ENCODE data around the gene MMP28.

Gene MMP28

GRCh38 chr17:35769895-35770486 is 25.4 kb downstream of the MMP28 start:
- TF ChIP-seq CTCF (IDR thresholded peaks at IDR 0.05; ENCODE audit: low read depth, low read length, missing control alignments) = peak; percentile 32
- no peak overlapping the region for H3K4me3 ChIP-seq (replicated peaks; ENCODE audit: low read depth, low read length)
- no peak for DNase-seq (ENCODE audit: extremely low read depth, low read depth)

GRCh38 chr17:35768797-35769196 is 26.6 kb downstream of the MMP28 start:
- TF ChIP-seq CTCF (IDR thresholded peaks at IDR 0.05; ENCODE audit: low read depth, low read length, missing control alignments) = no peak
- no peak for DNase-seq (ENCODE audit: extremely low read depth, low read depth)
- H3K4me3 ChIP-seq (replicated peaks; ENCODE audit: low read depth, low read length) = no peak overlapping the region

GRCh38 chr17:35766903-35767510 is 28.4 kb downstream of the MMP28 start:
- DNase-seq (ENCODE audit: extremely low read depth, low read depth) = no peak
- no peak overlapping the region for H3K4me3 ChIP-seq (replicated peaks; ENCODE audit: low read depth, low read length)

GRCh38 chr17:35766489-35766877 is 29.0 kb downstream of the MMP28 start:
- H3K4me3 ChIP-seq (replicated peaks; ENCODE audit: low read depth, low read length) = no peak overlapping the region
- TF ChIP-seq CTCF (IDR thresholded peaks at IDR 0.05; ENCODE audit: low read depth, low read length, missing control alignments) = no peak
- no peak for DNase-seq (ENCODE audit: extremely low read depth, low read depth)

More at GRCh38 chr17:35766903-35767510, 28.4 kb downstream of the MMP28 start:
- peak; percentile 53 for TF ChIP-seq CTCF (IDR thresholded peaks at IDR 0.05; ENCODE audit: low read depth, low read length, missing control alignments)

- H3K4me3 ChIP-seq (replicated peaks; ENCODE audit: low read depth, low read length) = no peak overlapping the region
- no peak for DNase-seq (ENCODE audit: extremely low read depth, low read depth)
- TF ChIP-seq CTCF (IDR thresholded peaks at IDR 0.05; ENCODE audit: low read depth, low read length, missing control alignments) = no peak
Observed at GRCh38 chr17:35765756-35766488, 29.5 kb downstream of the MMP28 start.

- no peak for DNase-seq (ENCODE audit: extremely low read depth, low read depth)
- no peak for TF ChIP-seq CTCF (IDR thresholded peaks at IDR 0.05; ENCODE audit: low read depth, low read length, missing control alignments)
- no peak overlapping the region for H3K4me3 ChIP-seq (replicated peaks; ENCODE audit: low read depth, low read length)
Observed at GRCh38 chr17:35765086-35765710, 30.2 kb downstream of the MMP28 start.
